HK-2 (cell line): Measurements from ENCODE around the gene FNBP1.

Experiments
- DNase-seq: peaks from one replicate; pipeline ENCODE4 v3.0.0-alpha.2; 2018; ENCODE audit not compliant: unreplicated experiment

FNBP1 gene

GRCh38 chr9:129889941-129890717 lies 152.9 kb downstream of the FNBP1 start:
- no peak for DNase-seq

- DNase-seq = no peak
Observed at GRCh38 chr9:129889122-129889940, 153.7 kb downstream of the FNBP1 start.

- DNase-seq = no peak
Observed at GRCh38 chr9:129888293-129889121, 154.5 kb downstream of the FNBP1 start.

GRCh38 chr9:129887334-129888292 lies 155.4 kb downstream of the FNBP1 start:
- DNase-seq = no peak

GRCh38 chr9:129886226-129887174 lies 156.5 kb downstream of the FNBP1 start:
- no peak for DNase-seq

- DNase-seq = peak; percentile 97
Observed at GRCh38 chr9:129885670-129886106, 157.3 kb downstream of the FNBP1 start.

GRCh38 chr9:129885018-129885669 lies 157.8 kb downstream of the FNBP1 start:
- DNase-seq = peak; percentile 63

- peak; percentile 86 for DNase-seq
Observed at GRCh38 chr9:129884220-129885017, 158.6 kb downstream of the FNBP1 start.

- no peak for DNase-seq
Observed at GRCh38 chr9:129881547-129882324, 161.3 kb downstream of the FNBP1 start.

GRCh38 chr9:129880654-129881546 lies 162.1 kb downstream of the FNBP1 start:
- no peak for DNase-seq

- DNase-seq = no peak
Observed at GRCh38 chr9:129879991-129880653, 162.9 kb downstream of the FNBP1 start.

- no peak for DNase-seq
Observed at GRCh38 chr9:129879103-129879699, 163.8 kb downstream of the FNBP1 start.

- no peak for DNase-seq
Observed at GRCh38 chr9:129878291-129878690, 164.7 kb downstream of the FNBP1 start.

GRCh38 chr9:129876815-129877214 lies 166.2 kb downstream of the FNBP1 start:
- DNase-seq = no peak

- no peak for DNase-seq
Observed at GRCh38 chr9:129875687-129876395, 167.1 kb downstream of the FNBP1 start.
